Heart left ventricle (tissue), 13 donors: Measurements from ENCODE around the gene DEXI.

Experiments
- CTCF ChIP-seq, 12 donors: fragments of 200-600 bp; sonication (generic) in 4 of 12; IDR thresholded peaks; one replicate each; pipeline versions ENCODE4 v1.5.0 to v1.8.0; 2018 to 2022; ENCODE audit warnings: antibody characterized with exemption in 12 of 12, mild to moderate bottlenecking in 5 of 12
- POLR2A ChIP-seq, 2 donors: fragments of 450-650 bp; IDR thresholded peaks; one replicate each; pipeline ENCODE4 v1.6.1; 2017; ENCODE audit warnings: antibody characterized with exemption in 2 of 2, mild to moderate bottlenecking in 2 of 2, moderate library complexity in 2 of 2
- donor health status: ischemic (EF 13 %, LVEDD 7.1; RV severe dilation, severe dysfunction).
- donor health status: DM: no; HTN: yes; CAD: no.
- donor health status: DM: no; HTN: no; CAD: no.
- donor health status: ischemic (EF 25% LVEDD 6.9; RV normal size, moderate dysfunction).
- donor health status: ischemic (EF 25% LVEDD 5.7; RV mildly dilated, moderate dysfunction).
- donor health status: ischemic (EF 35%, LVEDD 5.7; RV mildly dilated, moderate dysfunction).
- donor health status: nonischemic (EF 11% LVEDD 7.7; RV severe dilation, severe dysfunction).
- donor health status: DM: yes; HTN: yes; CAD: no.
- donor health status: PGD.
- donor health status: ischemic (EF 29% LVEDD 5.4; RV normal size, mild dysfunction).
- donor health status: nonischemic (EF 23%, LVEDD 6.1; RV moderate dilation, normal function).

GRCh38 chr16:10964891-10965326 is 22.6 kb upstream of the DEXI start:
- TF ChIP-seq CTCF (IDR thresholded peaks at IDR 0.05) (no peak), POLR2A (IDR thresholded peaks at IDR 0.05) (no peak)
